ACHN (cell line): Measurements from ENCODE around the gene SLC30A1.
"Not testable (repeated sequence)": the region's sequence is repeated elsewhere in the genome, so short reads cannot be mapped to it uniquely, and the experiment has no call there.

Experiments used
- DNase-seq: peaks from one replicate; pipeline ENCODE4 v3.0.0-alpha.2; 2015
- in situ Hi-C: cut with HindIII; loops from 2 replicates; pipeline ENCODE4 v1.10.0; 2017; ENCODE audit warnings: low sequenced_read_pairs, low pct_ligation_motif_present, low pct_unique_long_range_greater_than_20kb

SLC30A1 gene

DNA sequence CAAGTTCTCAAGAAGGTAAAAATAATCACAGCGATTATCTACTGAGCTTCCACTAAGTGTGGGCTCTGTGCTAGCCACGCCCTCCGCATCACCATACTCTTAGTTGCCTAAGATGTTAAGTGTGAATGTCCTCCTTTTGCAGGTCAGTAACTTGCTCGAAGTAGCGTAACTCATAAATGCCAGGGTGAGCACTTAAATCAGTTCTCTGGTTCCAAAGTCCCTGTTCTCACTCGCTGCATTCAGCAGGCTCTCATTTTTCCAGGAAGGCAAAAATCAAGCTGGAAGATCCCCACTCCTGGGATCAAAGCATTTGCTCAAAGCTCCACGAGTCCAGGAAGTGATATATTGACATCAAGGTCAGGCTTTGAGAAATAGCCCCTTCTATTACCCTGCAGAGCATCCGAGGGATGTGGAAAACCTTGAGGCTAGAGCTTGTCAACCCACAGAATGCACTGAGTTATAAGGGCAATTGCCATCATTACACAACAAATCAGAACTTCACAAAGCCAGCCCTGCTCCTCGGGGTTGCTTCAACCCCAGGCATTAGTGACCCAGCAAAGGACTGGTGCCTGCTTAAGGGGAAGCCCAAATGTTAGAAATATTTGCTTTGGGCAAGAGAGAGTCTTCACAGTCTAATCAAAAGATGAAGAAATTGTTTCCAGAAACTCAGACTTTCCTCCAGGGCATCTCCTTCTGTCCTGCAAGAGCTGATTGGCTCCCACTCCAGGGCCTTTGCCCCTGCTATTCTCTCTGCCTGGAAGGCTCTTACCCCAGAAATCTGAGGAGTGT lies 19.5 kb downstream of the SLC30A1 start:
- in situ Hi-C loops, result no loop called here

GRCh38 chr1:211557894-211558625 lies 20.9 kb downstream of the SLC30A1 start:
- in situ Hi-C loops, result no loop called here
- DNase-seq, result no peak

More for the DNA sequence above, 19.5 kb downstream of the SLC30A1 start:
- DNase-seq, result no peak

DNA sequence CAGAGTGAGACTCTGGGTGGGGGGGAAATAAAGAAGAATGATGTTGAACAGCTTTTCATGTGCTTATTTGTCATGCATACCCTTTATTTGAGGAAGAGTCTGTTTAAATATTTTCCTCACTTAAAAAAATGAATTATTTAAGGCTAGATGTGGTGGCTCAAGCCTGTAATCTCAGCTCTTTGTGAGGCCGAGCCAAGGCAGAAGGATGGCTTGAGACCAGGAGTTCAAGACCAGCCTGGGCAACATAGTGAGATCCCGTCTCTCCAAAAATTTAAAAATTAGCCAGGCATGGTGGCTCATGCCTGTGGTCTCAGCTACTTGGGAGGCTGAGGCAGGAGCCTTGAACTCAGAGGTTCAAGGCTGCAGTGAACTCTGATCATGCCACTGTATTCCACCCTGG lies 25.4 kb downstream of the SLC30A1 start:
- in situ Hi-C loops, result no loop called here
- DNase-seq, result no peak

DNA sequence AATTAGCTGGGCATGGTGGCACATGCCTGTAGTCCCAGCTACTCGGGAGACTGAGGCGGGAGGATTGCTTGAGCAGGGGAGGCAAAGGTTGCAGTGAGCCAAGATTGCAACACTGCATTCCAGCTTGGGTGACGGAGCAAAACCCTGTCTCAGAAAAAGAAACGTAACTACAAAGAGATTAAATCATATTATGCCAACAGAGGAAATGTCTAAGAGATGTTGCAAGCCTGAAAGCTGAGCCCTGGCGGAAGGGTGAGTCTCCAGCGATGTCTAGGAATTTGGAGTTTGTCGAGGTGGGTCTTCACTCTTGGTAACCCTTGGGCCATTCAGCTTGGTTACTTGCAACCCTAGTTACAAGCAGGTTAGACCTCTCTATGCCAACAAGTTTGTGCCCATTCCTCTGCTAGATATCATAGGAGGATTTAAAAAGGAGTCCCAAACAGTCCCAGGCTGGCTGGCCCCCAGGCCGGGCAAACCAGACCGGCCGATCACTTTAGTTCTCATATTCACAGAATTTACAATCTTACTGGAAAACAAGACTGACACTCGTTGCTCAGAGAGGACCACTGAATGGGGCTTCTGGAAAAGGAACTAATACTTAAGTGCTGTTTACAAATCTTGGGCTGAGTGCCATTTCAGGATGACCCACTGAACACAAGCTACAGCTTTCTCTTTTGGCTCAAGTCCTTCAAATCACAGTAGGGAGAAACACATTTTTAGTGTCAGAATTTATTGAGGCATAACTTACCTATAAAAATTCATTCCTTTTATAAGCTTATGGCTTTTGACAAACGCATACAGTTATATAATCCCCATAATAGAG lies 27.1 kb downstream of the SLC30A1 start:
- DNase-seq, result no peak
- in situ Hi-C loops, result no loop called here

GRCh38 chr1:211549092-211549711 lies 29.8 kb downstream of the SLC30A1 start:
- no peak for DNase-seq
- in situ Hi-C loops, result no loop called here

DNA sequence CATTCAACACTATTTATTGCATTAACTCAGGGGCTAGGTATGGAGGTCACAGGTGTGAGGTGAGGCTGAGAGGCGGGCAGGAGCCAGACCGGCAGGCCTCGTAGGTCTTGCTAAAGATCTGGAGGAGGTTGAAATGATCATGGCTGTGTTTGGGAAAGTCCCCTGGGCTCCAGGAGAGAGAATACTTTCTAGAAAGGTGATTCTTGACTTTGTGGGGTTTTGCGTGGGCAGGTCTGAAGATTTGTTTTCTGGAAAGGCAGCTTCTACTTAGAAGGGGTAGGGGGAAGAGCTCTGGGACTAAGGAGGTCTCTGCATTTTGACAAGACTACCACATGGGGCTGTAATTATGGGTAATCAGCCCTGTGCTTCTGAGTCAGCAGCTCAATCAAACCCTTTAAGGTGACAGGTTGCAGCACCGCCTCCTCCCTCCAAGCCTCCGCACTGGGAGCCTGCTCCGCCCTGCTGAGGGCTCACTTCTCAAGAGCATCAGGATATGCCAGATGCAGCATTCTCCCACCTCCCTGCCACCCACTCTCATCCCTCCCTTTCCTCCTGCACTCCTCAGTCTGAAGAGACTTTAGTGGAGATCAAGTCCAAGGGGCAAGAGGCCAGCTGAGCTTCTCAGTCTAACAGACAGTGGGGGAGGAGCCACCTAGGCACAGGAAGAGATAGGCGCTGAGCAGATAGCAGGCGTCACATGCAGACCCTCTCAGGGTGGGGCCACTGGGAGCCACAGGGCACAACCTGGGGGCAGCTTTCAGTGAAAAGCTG lies 30.5 kb downstream of the SLC30A1 start:
- no peak for DNase-seq
- in situ Hi-C loops, result no loop called here

GRCh38 chr1:211547710-211548109 lies 31.3 kb downstream of the SLC30A1 start:
- in situ Hi-C loops, result no loop called here
- DNase-seq, result no peak

GRCh38 chr1:211546543-211546942 lies 32.4 kb downstream of the SLC30A1 start:
- no peak for DNase-seq
- in situ Hi-C loops, result no loop called here

- in situ Hi-C loops, result no loop called here
- no peak for DNase-seq
These were observed 35.9 kb downstream of the SLC30A1 start for GRCh38 chr1:211543025-211543424.

DNA sequence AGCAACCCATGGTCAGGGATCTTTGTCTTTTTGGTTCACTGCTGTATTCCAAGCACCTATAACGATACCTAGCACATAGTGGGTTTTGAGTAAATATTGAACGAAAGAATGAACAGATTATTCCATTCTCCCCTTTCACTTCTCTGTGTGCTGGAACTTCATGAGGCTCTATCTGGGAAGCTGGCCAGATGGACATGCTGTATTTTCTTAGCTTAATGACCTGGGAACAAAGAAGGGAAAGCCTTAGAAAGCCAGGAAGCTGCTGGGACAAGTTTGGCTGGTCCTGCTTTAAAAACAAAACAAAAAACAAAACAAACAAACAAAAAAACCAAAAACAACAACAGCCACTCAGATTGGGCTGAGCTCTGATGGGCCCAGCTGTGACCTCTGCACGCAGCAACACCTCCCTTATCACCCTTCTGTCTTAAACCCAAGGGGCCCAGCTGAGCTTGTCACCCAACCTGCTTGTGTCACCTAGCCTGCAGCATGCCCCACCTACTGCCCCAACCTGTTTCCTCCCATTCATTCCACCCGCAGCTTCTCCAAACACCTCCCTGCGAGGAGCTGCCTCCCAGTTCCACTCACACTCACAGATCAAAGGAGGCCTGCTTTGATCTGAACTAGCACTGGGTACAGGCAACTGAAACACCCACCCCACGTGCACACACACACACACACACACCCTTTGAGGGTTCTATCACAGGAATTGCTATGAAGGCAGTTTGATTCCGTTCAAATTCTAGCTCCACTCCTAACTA lies 37.1 kb downstream of the SLC30A1 start:
- no peak for DNase-seq
- in situ Hi-C loops, result no loop called here

- no peak for DNase-seq
- in situ Hi-C loops, result no loop called here
These were observed 37.7 kb downstream of the SLC30A1 start for GRCh38 chr1:211541278-211541677.

DNA sequence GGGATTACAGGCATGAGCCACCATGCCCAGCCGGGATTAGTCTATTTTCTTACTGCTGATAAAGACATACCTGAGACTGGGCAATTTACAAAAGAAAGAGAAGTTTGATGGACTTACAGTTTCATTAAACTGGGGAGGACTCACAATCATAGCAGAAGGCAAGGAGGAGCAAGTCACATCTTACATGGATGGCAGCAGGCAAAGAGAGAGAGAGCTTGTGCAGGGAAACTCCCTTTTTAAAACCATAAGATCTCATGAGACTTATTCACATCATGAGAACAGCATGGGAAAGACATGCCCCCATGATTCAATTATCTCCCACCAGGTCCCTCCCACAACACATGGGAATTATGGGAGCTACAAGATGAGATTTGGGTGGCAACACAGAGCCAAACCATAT lies 38.1 kb downstream of the SLC30A1 start:
- DNase-seq, in situ Hi-C loops: not testable (repeated sequence)

GRCh38 chr1:211538287-211538686 lies 40.7 kb downstream of the SLC30A1 start:
- DNase-seq, result no peak
- in situ Hi-C loops, result no loop called here

DNA sequence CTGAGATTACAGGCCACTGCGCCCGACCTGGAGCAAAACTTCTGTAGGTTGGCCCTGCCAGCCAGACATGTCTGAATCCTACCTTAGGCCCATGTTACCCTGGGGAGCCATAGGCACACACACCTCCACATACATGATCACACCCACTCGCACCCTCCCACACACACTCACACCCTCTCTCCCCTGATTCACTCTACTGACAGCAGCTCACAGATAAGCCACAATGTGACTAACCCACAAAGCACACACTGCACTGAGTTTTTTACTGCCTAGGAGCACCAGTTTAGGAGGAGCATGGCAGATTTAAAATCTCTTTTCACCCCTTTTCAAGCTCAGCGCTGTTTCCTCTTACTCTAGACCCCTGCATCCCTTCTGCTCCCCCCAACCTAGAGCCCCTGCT lies 41.7 kb downstream of the SLC30A1 start:
- no peak for DNase-seq
- in situ Hi-C loops, result no loop called here

GRCh38 chr1:211536606-211537005 lies 42.4 kb downstream of the SLC30A1 start:
- no peak for DNase-seq
- in situ Hi-C loops, result no loop called here

DNA sequence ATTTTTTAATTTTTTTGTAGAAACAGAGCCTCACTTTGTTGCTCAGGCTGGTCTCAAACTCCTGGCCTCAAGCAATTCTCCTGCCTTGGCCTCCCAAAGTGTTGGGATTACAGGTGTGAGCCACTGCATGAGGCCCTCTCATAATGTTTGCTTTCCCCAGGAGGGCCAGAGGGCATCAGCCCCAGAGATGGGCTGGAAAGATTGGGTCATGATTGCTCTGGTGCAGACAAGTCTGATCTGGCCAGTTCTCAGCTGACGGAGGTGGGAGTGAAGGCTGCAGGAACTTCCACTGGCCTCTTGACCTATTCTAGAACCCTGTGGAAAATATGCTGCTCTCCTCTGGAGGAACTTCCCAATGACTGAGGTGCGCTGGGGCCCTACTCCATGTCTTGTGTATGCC lies 43.6 kb downstream of the SLC30A1 start:
- in situ Hi-C loops, result no loop called here
- no peak for DNase-seq

GRCh38 chr1:211534545-211535291 lies 44.2 kb downstream of the SLC30A1 start:
- in situ Hi-C loops, result no loop called here
- DNase-seq, result no peak
